K562 treated with DMSO at 1 percent for 24 hours (cell line): Measurements from ENCODE around the gene GPC2. TPM values are rescaled to one million over a fixed set of nuclear protein-coding genes. Genes with fewer than 3 reads are reported as not detected.

Experiments
- total RNA-seq: library from RNA; unstranded; fragments of 300-600 nt; gene quantifications from 2 replicates; pipeline ENCODE4 v1.2.3, GENCODE V29; 2022; ENCODE audit warnings: low read depth; ENCODE audit not compliant: insufficient read depth

The GPC2 gene, protein sequence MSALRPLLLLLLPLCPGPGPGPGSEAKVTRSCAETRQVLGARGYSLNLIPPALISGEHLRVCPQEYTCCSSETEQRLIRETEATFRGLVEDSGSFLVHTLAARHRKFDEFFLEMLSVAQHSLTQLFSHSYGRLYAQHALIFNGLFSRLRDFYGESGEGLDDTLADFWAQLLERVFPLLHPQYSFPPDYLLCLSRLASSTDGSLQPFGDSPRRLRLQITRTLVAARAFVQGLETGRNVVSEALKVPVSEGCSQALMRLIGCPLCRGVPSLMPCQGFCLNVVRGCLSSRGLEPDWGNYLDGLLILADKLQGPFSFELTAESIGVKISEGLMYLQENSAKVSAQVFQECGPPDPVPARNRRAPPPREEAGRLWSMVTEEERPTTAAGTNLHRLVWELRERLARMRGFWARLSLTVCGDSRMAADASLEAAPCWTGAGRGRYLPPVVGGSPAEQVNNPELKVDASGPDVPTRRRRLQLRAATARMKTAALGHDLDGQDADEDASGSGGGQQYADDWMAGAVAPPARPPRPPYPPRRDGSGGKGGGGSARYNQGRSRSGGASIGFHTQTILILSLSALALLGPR
- 3.2 and 4.3 TPM in 2 replicates for total RNA-seq

DNA sequence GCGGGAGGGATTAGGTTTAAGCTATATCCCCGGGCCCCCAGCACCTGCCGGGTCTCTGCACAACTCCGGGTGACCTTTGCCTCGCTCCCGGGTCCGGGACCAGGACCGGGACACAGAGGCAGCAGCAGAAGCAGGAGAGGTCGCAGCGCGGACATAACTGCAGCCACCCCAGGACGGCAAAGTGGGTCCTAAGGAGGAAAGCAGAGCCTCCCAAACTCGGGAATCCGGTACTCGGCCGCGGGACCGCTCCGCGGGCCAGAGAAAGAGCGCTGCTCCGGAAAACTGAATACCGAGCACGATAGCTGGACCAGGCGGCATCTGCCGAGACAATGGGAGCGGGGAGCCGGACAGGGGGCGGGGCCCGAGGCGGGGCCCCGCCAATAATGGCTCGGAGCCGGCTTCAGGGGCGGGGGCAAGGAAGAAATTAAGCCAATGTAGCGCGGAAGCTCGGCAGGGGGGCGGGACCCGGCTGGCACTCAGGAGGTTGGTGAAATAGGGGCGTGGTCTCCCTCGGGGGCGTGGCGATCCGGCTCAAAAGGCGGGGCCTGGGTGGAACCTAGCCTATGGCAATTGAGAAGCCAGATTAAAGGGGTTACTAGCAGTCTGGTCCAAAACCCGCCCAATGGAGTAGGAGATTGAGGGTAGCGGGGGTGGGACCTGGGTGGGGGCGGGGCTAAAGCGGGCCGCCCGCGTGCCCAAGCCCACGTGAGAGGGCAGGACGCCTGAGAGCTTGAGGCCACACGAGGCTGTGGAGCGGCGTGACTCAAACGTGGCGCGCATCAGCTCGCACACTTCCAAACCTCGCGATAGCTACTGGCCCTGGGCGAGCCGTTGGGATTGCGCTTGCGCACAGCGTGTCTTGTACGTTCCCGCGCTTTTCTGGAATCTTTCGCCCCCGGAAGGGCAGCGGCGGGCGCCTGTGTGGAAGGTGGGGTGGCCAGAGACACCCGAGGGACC lies at the start of gene GPC2, which contains the start of gene STAG3:
GPC2 (minus strand) TSS at position 337 of the 957 bp plus-strand sequence; CDS start at position 155, 182 bp downstream.
STAG3 (plus strand) TSS at position 874 of the 957 bp plus-strand sequence. CDS start 2,639 bp downstream, outside the sequence.

DNA sequence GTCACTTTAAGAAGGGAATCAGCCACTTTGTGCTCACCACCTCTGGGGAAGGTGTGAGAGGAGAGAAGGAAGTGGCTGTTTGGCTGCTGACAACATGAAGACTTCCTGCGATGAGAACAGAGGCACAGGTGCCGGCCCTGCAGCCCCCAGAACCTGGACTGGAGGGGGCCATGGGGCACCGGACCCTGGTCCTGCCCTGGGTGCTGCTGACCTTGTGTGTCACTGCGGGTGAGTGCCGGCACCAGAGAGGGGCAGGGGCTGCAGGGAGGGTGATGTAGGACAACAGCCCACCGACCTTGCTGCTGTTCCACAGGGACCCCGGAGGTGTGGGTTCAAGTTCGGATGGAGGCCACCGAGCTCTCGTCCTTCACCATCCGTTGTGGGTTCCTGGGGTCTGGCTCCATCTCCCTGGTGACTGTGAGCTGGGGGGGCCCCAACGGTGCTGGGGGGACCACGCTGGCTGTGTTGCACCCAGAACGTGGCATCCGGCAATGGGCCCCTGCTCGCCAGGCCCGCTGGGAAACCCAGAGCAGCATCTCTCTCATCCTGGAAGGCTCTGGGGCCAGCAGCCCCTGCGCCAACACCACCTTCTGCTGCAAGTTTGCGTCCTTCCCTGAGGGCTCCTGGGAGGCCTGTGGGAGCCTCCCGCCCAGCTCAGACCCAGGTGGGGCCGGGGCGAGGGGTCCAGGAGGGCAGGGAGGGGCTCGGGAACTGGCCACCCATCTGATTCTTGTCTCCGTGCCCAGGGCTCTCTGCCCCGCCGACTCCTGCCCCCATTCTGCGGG lies 42.8 kb upstream of the GPC2 start, which contains the start of gene PVRIG:
PVRIG (plus strand) TSS at position 149 of the 785 bp plus-strand sequence; CDS start at position 171, 22 bp downstream.

DNA sequence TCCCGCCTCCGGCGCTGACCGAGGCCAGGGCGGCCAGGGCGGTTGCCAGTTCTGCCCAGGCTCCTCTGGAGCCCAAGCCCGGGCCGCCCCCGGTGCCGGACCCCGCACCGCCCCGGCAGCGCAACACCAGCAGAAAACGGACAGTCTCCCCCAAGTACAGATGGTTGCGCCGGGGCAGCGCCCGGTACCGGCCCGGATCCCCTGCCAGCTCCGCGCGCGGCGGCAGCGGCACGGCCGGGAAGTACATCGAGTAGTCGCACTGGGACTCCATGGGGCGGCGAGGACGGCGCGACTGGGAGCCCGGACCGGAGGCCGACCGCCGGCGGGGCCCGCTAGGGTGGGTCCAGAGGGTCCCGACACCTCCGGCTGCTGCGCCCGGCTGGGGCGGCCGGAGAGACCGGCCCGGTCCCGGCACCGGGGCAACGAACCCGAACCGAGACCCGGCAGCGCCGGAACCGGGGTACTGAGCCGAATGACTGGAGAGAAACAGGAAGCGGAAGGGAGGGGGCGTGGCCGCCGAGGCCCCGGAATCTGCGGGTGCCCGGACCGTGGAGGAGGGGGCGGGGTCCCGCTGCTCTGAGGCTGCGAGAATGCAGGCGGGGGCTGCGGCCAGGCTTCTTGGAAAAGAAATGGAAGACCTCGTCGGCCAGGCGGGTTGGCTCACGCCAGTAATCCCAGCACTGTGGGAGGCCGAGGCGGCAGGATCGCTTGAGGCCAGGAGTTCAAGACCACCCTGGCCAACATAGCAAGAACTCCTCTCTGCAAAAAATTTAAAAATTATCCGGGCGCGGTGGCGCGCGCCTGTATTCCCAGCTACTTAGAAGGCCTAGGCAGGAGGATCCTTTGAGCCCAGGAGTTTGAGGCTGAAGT lies 18.7 kb downstream of the GPC2 start, which contains the start of gene TRAPPC14:
TRAPPC14 (minus strand) TSS at position 495 of the 870 bp plus-strand sequence; CDS start at position 271, 224 bp downstream.

DNA sequence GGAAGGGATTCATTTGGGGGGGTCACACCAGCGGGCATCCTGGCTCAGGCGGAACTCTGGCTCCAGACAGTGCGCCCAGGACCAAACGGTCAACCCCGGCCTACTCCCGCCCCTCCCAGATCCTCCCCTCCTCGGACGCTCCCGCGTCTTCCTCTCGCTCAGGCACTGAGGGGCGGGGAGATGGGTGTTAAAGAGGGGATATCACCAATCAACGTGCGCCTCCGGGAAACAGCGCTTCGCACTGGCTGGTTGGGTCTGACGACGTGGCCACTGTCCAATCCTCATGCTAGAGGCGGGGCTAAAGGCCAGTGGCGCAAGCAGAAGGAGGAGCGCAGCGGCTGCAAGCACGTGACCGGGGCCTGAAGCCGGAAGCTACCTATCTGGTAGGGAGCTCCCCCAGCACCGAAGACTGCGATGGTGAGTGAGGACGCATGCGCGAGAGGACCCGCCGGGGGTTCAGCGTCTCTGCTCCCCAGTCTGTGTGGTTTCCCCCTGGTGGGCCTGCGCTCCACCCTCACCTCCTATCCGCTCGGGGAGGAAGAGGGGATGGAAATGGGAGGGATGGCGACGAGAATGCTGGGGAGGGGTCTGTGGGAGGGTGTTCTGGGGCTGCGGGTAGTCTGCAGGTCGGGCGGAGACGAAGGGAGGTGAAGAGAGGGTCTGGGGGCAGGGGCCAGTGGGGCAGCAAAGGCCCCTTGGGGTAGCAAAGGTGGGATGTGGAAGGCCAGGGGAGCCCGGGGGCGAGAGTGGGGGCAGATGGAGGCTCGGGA lies 28.4 kb downstream of the GPC2 start, which contains the start of gene LAMTOR4:
LAMTOR4 (plus strand) TSS at position 360 of the 770 bp plus-strand sequence; CDS start at position 415, 55 bp downstream.

DNA sequence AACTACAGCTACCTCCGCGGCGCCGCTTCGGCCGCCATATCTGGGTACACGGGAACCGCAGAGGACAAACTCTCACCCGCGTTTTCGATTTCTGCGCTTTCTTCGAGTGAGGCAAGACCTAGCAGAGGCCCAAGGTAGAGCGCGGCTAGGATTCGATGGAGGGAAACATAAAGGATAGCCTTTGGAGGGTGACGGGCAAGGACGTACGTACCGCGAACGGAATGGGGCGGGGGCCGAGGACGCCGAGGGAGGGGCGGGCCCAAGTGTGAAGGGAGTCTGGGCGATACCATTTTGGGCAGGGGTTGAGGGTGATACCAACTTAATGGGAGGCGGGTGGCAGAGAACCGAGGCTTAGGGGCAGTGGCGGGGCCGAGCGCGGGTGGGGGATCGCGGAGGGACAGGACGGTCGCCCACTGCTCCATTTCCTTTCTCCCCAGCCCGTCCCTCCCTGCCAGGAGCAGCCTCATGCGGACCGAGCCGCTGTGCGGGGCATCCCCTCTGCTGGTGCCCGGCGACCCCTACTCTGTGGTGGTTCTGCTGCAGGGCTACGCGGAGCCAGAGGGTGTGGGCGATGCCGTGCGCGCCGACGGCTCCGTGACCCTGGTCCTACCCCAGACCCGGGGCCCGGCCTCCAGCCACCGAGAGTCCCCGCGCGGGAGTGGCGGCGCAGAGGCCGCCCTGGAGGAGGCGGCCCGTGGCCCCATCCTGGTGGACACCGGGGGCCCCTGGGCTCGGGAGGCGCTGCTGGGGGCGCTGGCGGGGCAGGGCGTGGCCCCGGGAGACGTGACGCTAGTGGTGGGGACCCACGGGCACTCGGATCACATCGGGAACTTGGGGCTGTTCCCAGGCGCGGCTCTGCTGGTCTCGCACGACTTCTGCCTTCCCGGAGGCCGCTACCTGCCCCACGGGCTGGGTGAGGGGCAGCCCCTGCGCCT lies 50.0 kb downstream of the GPC2 start, which contains the start of gene MBLAC1:
MBLAC1 (plus strand) TSS at position 37 of the 935 bp plus-strand sequence; CDS start at position 466, 429 bp downstream.

Other genes starting within 250 kb of the GPC2 start
- gene GJC3, start 247.8 kb downstream of the GPC2 start, total RNA-seq: 1.0 TPM in 1 of 2 replicates, not detected in the other
- not detected in 2 replicates for gene AZGP1, start 201.3 kb downstream of the GPC2 start, total RNA-seq
- 15.3 and 16.6 TPM in 2 replicates for gene ZKSCAN1, start 161.8 kb downstream of the GPC2 start, total RNA-seq
- gene ZSCAN21, start 127.6 kb downstream of the GPC2 start, total RNA-seq: 13.1 and 17.1 TPM in 2 replicates
- gene ZNF3, start 95.7 kb downstream of the GPC2 start, total RNA-seq: 25.3 and 28.5 TPM in 2 replicates
- 181 and 186 TPM in 2 replicates for gene COPS6, start 88.4 kb downstream of the GPC2 start, total RNA-seq
- 443 and 494 TPM in 2 replicates for gene MCM7, start 76.0 kb downstream of the GPC2 start, total RNA-seq
- gene AP4M1, start 75.7 kb downstream of the GPC2 start, total RNA-seq: 20.7 and 22.2 TPM in 2 replicates
- gene TAF6, start 58.0 kb downstream of the GPC2 start, total RNA-seq: 108 and 127 TPM in 2 replicates
- gene CNPY4, start 57.7 kb downstream of the GPC2 start, total RNA-seq: 8.4 and 10.7 TPM in 2 replicates
- gene MBLAC1, start 50.4 kb downstream of the GPC2 start, total RNA-seq: 5.3 and 5.6 TPM in 2 replicates
- 355 and 415 TPM in 2 replicates for gene LAMTOR4, start 28.5 kb downstream of the GPC2 start, total RNA-seq
- gene TRAPPC14, start 18.7 kb downstream of the GPC2 start, total RNA-seq: 47.1 and 49.6 TPM in 2 replicates
- gene GAL3ST4, start 8.8 kb downstream of the GPC2 start, total RNA-seq: 3.5 and 4.9 TPM in 2 replicates
- 6.8 and 7.3 TPM in 2 replicates for gene STAG3, start 537 bp upstream of the GPC2 start, total RNA-seq
- gene PVRIG, start 42.6 kb upstream of the GPC2 start, total RNA-seq: not detected in 2 replicates
- gene SPDYE3, start 130.3 kb upstream of the GPC2 start, total RNA-seq: 4.1 and 4.3 TPM in 2 replicates
- 29.5 and 32.4 TPM in 2 replicates for gene PILRB, start 180.7 kb upstream of the GPC2 start, total RNA-seq
- 2.1 TPM in 2 replicates for gene PILRA, start 196.1 kb upstream of the GPC2 start, total RNA-seq